HG02840 (cell line): Measurements from ENCODE around the gene PEX10.

ENCODE experiments used
- ATAC-seq: cut with Tn5 transposase; IDR thresholded peaks from one replicate; pipeline ENCODE4 v1.9.1; 2021; ENCODE audit warnings: mild to moderate bottlenecking, moderate library complexity, moderate number of reproducible peaks; ENCODE audit not compliant: unreplicated experiment, low FRiP score

The PEX10 gene

GRCh38 chr1:2355373-2356261 is 56.7 kb downstream of the PEX10 start:
- no peak for ATAC-seq

DNA sequence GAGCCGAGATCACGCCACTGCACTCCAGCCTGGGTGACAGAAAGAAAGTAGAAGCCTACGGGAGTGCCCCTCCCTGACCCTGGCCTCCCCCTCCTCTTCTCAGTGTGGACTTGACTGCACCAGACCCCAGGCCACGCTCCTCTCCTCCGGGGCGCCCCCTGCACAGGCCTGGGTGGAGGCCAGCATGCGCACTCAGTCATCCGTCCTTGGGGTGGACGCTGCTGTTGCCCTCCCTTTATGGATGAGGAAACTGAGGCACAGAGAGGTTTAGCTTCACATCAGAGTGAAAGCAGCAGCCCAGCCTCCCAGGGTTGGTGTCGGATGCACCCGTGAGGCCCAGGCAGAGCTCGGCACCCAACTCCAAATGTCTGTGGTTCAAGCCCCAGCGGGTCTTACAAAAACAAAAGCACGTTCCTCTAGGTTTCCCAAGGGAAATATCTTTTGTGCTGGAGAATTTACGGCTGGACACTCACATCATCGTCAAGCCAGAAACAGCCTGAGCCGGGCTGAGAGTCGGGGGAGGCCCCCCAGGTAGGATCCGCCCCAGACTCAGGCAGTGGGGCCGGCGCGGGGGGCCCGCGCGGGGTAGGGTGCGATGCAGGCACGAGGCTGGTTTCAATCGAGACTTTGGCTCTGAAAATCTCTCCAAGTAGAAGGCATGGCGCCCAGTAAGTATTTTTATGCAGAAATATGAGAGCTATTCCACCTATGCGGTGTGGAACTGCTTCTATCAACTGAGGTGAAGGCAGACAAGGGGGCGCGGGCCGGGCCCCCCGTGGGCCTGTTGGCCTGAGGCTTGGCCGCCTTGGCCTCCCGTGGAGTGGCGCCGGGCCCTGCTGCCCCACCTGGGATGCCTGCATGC is 57.6 kb downstream of the PEX10 start:
- ATAC-seq: no peak
